ENCODE results near the gene RBM47.
"Not testable (repeated sequence)": the region's sequence is repeated elsewhere in the genome, so short reads cannot be mapped to it uniquely, and the experiment has no call there.

RBM47 gene

DNA sequence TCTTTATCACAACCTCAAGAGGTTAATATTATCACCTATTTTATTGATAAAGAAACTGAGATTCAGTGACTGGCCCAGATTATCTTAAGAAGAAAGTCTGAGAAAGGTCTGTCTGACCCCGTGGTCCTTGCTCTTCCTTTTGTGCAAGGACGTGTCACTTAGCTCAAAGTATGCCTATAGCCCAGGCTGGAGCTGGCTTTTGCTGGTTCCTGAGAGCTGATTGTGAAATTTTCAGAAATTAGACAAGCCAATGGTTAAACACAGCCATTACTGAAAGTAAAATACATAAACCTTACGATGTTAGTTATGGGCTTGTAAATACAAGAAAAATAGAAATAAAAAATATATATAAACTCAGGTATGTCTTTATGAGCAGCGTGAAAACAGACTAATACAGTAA, 224.5 kb downstream of the RBM47 start:
- no peak for DNase-seq (ENCODE audit: low spot score)

DNA sequence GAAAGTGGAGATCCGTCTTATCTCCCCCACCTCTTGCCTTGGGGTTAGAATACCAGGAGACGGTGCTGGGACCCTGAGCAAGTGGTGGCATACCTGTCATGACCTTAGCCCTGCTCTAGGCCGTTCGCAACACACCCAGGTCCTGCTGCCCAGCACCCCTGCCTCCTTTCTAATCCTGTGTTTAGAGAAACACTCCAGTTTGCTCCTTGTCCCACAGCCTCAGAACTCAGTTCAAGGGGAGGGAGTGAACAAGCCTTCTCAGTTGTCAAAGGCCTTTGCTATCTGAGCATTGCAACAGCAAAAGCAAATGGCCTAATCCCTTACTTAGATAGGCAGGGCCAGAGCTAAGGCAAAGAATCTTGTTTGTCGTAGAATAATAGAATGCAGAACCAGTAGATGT, 226.6 kb downstream of the RBM47 start:
- no peak for DNase-seq (ENCODE audit: low spot score)

DNA sequence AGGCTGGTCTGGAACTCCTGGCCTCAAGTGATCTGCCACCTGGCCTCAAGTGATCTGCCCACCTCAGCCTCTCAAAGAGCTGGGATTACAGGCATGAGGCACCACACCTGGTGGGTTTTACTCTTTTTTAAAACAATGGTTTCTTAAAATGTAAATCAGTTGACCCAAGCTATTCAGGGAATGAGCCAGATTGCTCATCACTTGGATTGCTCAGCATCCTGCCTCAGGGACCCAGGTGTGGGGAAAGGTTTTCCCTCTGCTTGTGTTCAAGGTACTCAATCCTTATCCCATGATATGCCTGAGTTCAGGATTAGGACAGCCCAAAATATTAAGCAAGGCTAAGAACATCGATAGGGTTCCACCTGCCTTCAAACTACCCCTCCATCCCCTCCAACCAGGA, 227.1 kb downstream of the RBM47 start:
- no peak for DNase-seq (ENCODE audit: low spot score)

DNA sequence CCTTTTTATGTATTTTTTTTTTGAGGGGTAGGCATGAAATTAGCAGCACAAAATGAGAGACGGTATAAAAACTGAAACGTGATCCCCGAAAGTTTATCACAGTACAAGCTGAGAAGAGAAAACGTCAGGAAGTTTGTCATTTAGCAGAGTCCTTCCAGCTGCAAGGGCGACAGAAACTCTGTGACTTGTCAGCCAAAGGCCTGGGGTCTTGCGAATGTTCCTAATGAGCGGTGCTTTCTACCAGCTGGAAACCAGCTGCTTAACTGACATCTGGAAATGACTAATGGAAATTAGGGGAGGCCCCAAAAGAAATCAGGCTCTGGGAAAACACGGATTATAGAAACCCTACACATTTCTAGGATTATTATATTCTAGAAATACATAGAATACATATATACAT, 228.0 kb downstream of the RBM47 start:
- DNase-seq (ENCODE audit: low spot score), result no peak

DNA sequence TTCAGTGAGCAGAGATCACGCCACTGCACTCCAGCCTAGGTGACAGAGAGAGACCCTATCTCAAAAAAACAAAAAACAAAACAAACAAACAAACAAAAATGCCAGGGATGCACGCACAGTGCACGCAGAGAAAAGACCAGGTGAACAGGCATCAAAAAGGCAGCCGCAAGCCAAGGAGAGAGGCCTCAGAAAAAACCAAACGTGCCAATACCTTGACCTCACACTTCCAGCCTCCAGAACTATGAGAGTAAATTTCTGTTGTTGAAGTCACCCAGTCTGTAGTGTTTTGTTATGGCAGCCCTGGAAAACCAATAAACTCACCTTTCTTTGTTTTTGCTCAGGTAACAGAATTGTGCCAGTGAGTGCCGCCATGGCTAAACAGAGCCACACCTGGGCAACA, 228.6 kb downstream of the RBM47 start:
- no peak for DNase-seq (ENCODE audit: low spot score)

DNA sequence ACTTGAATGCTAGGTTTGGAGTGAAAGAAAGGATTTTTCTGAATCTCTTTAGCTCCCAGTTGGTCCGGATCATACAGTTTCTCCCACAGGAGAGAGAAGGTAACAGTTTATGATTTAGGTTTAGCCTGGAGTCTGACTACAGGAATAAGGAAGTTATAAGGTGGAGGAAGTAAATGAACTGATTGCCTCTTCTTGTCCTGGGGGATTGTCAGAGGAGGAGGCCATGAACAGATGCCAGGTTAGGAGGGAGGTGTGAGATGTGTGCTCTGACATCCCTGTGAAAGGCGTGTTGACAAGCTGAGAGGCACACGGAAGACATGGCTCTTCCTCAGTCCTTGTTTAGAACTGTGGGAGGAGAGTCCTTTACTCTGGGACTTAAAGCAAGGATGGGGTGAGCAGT, 230.1 kb downstream of the RBM47 start:
- no peak for DNase-seq (ENCODE audit: low spot score)

DNA sequence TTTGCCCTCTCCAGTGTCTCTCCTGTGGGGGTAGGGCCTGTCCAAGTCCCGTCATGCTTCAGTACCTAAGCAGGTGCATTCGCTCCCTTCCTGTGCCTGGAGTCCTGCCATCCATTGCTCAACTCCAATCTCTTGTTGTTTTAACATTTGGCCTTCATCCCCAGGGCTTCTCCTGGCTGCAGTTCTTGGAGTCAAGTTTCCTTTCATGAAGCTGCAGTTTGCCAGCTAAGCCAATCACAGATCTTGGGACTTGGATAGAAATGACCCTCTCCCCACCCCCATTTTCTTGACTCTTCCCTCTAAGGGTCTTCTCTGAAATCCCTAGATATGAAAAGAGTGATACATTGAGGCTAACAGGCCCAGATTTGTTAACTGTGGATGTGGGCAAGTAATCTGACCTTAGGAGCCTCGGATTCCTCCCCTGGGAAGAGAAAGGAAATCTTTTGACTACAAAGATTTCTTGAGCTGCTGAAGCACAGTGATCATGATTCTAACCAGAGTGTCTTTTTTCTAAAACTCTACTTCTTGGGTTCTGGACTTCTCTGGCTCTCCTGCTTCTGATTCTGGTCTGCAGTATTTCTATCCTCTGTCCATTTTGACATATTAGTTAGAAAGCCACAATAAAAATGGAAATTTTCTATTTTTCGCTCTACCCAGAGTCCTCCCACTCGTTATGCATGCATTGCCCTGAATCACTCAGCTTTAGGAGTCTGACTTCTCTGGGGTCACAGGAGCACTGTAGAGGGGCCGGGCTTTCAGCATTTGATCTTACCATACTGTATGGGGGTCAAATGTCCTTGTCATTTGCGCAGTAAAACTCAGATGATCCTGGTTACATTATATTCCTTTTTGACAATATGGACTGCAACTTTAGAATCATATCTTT, 233.5 kb downstream of the RBM47 start:
- DNase-seq (ENCODE audit: low spot score), result no peak

DNA sequence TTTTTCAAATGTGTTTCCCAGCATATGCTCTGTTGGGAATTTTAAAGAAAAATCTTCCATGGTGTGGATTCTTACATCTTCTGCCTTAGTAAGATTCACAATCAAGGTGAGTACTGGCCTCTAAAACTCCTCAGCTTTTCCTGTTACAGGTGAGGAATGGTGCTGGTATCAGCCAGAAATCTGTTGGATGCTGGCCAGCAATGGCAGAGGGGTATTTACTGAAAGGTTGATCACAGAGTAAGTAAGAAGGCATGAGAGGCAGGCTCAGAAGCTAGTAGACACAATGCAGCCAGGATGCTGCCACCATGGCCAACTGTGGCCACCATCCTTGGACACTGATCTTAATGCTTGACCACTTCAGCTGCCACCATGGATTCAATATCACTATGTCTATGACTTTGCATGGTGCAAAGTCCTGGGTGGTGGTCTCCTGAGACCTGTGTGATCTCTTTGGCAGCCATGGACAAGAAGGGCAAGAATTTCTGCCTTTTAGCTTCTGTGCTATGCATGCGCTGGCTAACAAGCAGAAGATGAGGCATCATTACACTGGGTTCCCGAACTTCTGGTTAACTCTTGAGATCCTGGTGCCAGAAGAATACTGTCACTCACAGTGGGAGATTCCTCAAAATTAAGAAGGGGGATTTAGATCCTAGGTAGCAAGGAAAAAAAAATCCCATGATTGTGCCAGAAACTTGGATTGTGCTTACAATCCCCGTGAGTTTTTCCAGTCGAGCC, 234.3 kb downstream of the RBM47 start:
- no peak for DNase-seq (ENCODE audit: low spot score)

DNA sequence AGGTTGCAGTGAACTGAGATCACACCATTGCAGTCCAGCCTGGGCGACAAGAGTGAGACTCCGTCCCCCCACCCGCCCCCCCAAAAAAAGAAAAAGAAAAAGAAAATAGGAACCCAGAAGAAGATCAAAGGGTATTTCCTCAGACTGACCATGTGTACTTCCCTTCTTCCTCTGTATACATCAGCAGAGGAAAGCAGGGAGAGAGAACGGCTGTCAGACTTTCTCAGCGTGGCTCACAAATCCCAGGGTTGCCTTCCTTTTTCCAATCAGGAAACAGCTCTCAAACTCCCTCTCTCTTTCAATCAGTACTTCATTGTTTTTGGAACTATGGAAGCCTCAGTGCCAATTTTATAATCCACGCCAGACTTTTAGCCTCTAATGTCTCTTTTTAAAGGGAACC, 235.4 kb downstream of the RBM47 start:
- DNase-seq (ENCODE audit: low spot score), result no peak

DNA sequence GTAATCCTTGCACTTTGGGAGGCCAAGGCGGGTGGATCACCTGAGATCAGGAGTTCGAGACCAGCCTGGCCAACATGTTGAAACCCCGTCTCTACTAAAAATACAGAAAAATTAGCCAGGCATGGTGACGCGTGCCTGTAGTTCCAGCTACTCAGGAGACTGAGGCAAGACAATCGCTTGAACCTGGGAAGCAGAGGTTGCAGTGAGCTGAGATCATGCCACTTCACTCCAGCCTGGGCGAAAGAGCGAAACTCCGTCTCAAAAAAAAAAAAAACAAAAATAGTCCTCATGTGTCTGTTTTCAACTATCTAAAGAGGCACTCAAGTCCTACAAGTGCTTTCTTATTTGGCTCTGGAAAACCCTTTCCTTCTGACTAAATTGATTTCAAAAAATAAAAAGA, 237.4 kb downstream of the RBM47 start:
- not testable (repeated sequence) for DNase-seq (ENCODE audit: low spot score)

DNA sequence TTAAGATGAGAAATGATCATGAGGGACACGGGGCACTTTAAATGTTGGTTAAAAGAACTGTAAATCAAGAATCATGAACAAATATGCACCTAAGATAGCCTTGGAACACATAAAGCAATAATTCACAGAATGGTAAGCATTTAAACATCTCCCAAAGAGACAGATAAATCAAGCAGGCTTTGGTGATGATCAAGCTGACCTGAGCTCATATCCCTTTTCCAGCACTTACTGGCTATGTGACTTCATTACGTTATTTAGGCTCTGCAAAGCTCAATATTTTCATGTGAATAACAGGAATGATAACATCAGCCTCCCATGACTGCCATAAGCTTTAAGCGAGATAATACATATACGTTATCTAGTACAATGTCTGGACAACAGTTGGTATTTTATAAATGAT, 239.7 kb downstream of the RBM47 start:
- DNase-seq (ENCODE audit: low spot score), result no peak

DNA sequence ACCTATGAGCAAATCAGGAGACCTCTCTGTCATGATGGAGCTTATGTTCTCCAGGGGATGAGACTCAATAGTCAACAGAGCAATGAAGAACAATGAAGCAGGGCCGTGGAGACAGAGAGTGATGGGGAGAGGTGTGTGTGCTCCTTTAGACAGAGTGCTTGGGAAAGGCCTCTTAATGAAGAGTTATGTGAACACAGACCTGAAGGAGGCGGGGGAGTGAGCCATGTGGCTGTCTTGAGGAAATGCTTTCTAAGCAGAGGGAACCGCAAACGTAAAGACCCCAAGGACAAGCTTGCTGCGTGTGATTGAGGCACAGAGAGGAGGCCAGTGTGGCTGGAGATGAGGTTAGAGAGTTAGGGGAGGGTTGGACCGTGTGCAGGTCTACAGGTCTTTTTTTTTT, 241.4 kb downstream of the RBM47 start:
- DNase-seq (ENCODE audit: low spot score), result no peak

DNA sequence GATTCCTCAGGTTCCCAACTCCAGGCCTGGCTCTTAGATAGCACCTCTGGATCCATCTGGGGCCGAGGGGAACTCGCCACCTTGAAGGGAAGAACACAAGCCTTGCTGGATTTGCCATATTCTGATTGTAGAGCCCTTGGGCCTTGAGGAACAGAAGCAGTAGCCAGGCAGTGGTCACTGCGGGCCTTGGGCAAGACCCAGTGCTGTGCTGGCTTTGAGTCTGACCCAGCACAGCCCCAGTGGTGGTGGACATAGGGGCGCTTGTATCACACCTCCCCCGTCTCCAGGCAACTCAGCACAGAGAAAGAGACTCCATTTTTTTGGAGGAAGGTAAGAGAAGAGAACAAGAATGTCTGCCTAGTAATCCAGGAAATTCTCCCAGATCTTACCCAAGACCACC, 249.0 kb downstream of the RBM47 start:
- no peak for DNase-seq (ENCODE audit: low spot score)

DNA sequence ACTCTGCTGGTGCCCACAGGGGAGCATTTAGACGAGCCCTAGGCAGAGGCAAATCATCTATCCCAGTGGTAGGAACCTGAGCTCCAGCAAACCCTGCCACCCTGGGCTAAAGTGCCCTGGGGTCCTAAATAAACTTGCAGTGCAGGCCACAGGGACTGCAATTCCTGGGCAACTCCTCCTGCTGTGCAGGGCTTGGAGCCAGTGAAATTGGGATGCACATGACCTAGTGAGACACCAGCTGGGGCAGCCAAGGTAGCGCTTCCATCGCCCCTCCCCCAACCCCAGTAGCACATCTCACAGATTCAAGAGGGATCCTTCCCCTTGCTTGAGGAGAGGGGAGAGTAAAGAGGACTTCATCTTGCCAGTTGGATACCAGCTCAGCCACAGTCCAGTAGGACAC, 250.4 kb downstream of the RBM47 start:
- DNase-seq (ENCODE audit: low spot score), result no peak

DNA sequence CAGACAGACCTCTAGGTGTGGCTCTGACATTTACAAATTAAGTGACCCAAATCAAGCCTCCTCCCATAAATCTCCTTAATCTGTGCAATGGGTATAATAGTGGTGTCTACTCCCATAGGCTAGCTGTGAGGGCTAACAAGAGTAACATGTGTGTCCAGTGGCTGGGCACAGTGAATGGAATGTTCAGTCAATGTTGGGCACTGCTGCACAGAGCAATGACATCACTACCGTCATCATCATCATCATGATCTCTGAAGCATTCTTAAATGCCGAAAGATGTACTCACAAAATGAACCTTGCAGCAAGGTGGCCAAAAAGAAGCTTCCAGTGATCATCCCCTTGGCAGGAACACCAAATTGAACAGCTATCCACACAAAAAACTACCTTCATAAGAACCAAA, 251.0 kb downstream of the RBM47 start:
- DNase-seq (ENCODE audit: low spot score), result no peak

DNA sequence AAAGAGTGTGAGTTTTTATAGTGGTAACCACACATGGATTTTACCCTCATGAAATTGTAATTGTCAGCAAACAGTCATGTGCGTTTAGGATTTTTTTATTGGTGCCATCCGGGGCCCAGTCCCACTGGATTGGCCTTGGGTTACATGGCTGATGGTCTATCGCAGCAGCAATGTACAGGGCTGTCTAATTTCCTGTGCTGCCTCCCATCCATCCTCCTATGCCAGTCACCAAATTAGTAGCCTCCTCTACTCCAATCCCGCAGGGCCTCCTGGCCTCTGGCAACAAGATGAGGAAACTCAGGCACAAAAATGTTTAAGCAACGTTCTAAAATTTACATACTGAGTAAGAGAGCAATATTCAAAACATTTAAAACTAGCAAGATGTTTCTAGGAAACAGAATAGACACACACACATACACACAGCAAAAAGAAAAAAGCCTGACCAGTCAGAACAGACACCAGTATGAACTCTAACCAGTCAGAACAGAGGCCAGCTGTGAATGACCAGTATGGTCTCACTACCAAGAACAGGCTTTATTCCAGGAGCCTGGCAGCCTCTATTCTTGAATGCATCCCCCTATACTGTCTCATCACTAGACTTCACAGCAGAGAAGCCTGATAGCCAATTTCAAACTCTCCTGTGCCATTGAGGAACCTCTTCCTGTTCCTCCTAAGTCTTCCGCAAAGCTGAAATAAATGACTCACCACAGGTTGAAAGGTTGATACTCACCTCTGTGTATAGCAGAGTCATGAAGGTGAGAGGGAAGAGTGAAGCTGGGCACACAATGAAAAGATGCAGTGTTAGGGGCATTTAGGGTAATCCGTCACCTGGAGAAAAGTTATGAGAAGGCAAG, 251.9 kb downstream of the RBM47 start:
- DNase-seq (ENCODE audit: low spot score), result no peak

DNA sequence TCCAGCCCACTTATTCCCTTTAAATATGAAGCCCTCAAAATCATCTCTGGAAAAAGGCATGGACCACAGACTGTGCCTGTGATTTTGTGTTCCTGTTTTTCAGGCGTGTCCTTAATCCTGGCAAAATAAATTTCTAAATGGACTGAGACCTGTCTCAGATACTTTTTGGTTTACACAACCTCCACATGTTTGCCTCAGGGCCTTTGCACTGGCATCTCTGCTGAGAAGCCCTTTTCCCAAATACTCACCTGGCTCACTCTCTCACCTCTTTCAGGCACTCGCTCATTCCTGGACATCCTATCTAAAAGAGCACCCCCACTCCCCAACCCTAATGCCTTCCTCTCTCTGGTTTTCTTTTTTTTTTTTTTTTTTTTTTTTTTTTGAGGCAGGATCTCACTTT, 254.0 kb downstream of the RBM47 start:
- DNase-seq (ENCODE audit: low spot score), result no peak

DNA sequence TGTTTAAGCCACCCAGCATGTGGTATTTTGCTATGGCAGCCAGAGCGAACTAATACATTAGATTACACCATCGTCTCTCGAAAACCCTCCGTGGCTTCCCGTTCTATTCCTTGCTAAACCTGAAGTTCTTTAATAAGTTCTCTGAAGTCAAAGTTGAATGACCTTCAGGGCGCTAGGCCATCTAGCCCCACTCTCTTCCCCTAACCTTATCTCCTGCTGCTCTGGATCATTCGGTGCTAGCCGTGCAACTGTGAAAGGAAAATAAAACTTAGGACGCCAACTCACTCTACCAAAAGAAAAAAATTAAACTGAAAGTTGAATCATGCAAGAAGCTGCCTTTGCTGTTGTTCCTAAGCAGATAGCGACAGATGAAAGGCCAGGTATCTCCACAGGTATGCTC, 254.6 kb downstream of the RBM47 start:
- no peak for DNase-seq (ENCODE audit: low spot score)

DNA sequence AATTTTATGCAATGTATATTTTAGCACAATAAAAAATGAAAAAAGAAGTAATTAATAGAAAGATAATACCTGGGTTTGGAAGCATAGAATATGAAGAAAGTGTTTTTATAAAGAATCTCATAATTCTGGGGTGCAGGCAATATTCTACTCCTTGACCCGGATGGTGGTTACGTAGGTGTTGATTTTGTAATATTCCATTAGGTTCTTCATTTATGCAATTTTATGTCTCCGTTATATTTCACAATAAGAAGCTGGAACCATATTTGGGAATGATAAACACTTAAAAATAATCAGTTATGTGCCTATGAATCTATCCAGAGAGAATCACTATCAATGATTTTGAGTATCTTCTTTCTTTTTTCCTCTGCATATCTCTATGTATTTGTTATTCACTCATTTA, 256.0 kb downstream of the RBM47 start:
- no peak for DNase-seq (ENCODE audit: low spot score)
